ENCODE measurements around the gene ERAP2. TPM values are rescaled to one million over a fixed set of nuclear protein-coding genes. Genes with fewer than 3 reads are reported as not detected.

Gene ERAP2
- total RNA-seq, 3 donors from 2014 or later: 11.0 to 13.8 (median 12.8) TPM

- TF ChIP-seq POLR2AphosphoS5 (IDR thresholded peaks at IDR 0.05) (no peak), CTCF (IDR thresholded peaks at IDR 0.05) (no peak), POLR2A (IDR thresholded peaks at IDR 0.05) (no peak)
- no peak overlapping the region for H3K4me3 ChIP-seq
- no peaks in the 10 kb centered on the region for H3K9me3 ChIP-seq
- H3K4me1 ChIP-seq: peaks cover 0 to 9% of the 10 kb centered on the region in 2 donors
- no peaks in the 10 kb centered on the region for H3K27me3 ChIP-seq
- peak overlapping the region; percentile 73 to 82 for H3K27ac ChIP-seq
- intact Hi-C loops (cut with DNase I; ENCODE audit: low total_unique reads): no loop called here
- no peak for DNase-seq (ENCODE audit: low spot score in 2 of 2)
- no peaks in the 10 kb centered on the region for H3K36me3 ChIP-seq
These were observed 76.9 kb downstream of the ERAP2 start for GRCh38 chr5:96952974-96953730.

- H3K9me3 ChIP-seq: no peaks in the 10 kb centered on the region
- H3K4me3 ChIP-seq: no peak overlapping the region
- intact Hi-C loops (cut with DNase I; ENCODE audit: low total_unique reads): no loop called here
- peak overlapping the region in 1 of 2 donors; percentile 54 for H3K27ac ChIP-seq
- TF ChIP-seq CTCF (IDR thresholded peaks at IDR 0.05) (no peak), POLR2A (IDR thresholded peaks at IDR 0.05) (no peak), POLR2AphosphoS5 (IDR thresholded peaks at IDR 0.05) (no peak)
- no peaks in the 10 kb centered on the region for H3K27me3 ChIP-seq
- H3K36me3 ChIP-seq: no peaks in the 10 kb centered on the region
- peaks cover 0 to 9% of the 10 kb centered on the region in 2 donors for H3K4me1 ChIP-seq
- DNase-seq (ENCODE audit: low spot score in 2 of 2): no peak
These were observed 81.2 kb downstream of the ERAP2 start for GRCh38 chr5:96957254-96958049.

GRCh38 chr5:96958977-96959376, 82.7 kb downstream of the ERAP2 start:
- intact Hi-C loops (cut with DNase I; ENCODE audit: low total_unique reads): no loop called here

GRCh38 chr5:96961053-96961452, 84.8 kb downstream of the ERAP2 start:
- Histone ChIP-seq H3K4me1 (peaks cover 0 to 6% of the 10 kb centered on the region in 2 donors), H3K27me3 (no peaks in the 10 kb centered on the region), H3K36me3 (no peaks in the 10 kb centered on the region), H3K4me3 (no peak overlapping the region), H3K27ac (no peak overlapping the region), H3K9me3 (no peaks in the 10 kb centered on the region)
- intact Hi-C loops (cut with DNase I; ENCODE audit: low total_unique reads): no loop called here
- TF ChIP-seq POLR2A (IDR thresholded peaks at IDR 0.05) (no peak), CTCF (IDR thresholded peaks at IDR 0.05) (no peak), POLR2AphosphoS5 (IDR thresholded peaks at IDR 0.05) (no peak)
- DNase-seq (ENCODE audit: low spot score in 2 of 2): no peak

More at GRCh38 chr5:96958977-96959376, 82.7 kb downstream of the ERAP2 start:
- Histone ChIP-seq H3K9me3 (no peaks in the 10 kb centered on the region), H3K4me3 (no peak overlapping the region), H3K27me3 (no peaks in the 10 kb centered on the region), H3K4me1 (peaks cover 0 to 6% of the 10 kb centered on the region in 2 donors), H3K36me3 (no peaks in the 10 kb centered on the region), H3K27ac (peak overlapping the region in 1 of 2 donors; percentile 22)
- TF ChIP-seq CTCF (IDR thresholded peaks at IDR 0.05) (no peak), POLR2AphosphoS5 (IDR thresholded peaks at IDR 0.05) (no peak), POLR2A (IDR thresholded peaks at IDR 0.05) (no peak)
- no peak for DNase-seq (ENCODE audit: low spot score in 2 of 2)

- Histone ChIP-seq H3K4me3 (no peak overlapping the region), H3K36me3 (no peaks in the 10 kb centered on the region), H3K9me3 (no peaks in the 10 kb centered on the region), H3K27me3 (no peaks in the 10 kb centered on the region), H3K27ac (peak overlapping the region; percentile 1 to 26), H3K4me1 (peaks cover 0 to 4% of the 10 kb centered on the region in 2 donors)
- intact Hi-C loops (cut with DNase I; ENCODE audit: low total_unique reads): no loop called here
- no peak for TF ChIP-seq CTCF (IDR thresholded peaks at IDR 0.05)
- no peak for TF ChIP-seq POLR2AphosphoS5 (IDR thresholded peaks at IDR 0.05)
- DNase-seq (ENCODE audit: low spot score in 2 of 2): no peak
These were observed 86.3 kb downstream of the ERAP2 start for GRCh38 chr5:96962540-96962991.
